Transverse colon (tissue), 3 donors: ENCODE results near the gene TTC28.

Source experiments
- POLR2A ChIP-seq: fragments of 450-650 bp; IDR thresholded peaks from one replicate; pipeline ENCODE4 v1.6.1; 2016; ENCODE audit warnings: antibody characterized with exemption, mild to moderate bottlenecking, moderate library complexity
- TF ChIP-seq, protein P1 (sequence below), 5 experiments: fragments of 200-600 bp in 3 of 5; fragments of 450-650 bp in 2 of 5; sonication (generic) in 3 of 5; IDR thresholded peaks; 1 replicate in 2 of 5; 2 replicates in 3 of 5; pipeline ENCODE4 v1.5.1; 2016 to 2017; ENCODE audit warnings: antibody characterized with exemption in 5 of 5, inconsistent platforms in 3 of 5, mild to moderate bottlenecking in 2 of 5, moderate library complexity in 1 of 5

- TF ChIP-seq POLR2A: no peak
- TF ChIP-seq, protein P1, sequence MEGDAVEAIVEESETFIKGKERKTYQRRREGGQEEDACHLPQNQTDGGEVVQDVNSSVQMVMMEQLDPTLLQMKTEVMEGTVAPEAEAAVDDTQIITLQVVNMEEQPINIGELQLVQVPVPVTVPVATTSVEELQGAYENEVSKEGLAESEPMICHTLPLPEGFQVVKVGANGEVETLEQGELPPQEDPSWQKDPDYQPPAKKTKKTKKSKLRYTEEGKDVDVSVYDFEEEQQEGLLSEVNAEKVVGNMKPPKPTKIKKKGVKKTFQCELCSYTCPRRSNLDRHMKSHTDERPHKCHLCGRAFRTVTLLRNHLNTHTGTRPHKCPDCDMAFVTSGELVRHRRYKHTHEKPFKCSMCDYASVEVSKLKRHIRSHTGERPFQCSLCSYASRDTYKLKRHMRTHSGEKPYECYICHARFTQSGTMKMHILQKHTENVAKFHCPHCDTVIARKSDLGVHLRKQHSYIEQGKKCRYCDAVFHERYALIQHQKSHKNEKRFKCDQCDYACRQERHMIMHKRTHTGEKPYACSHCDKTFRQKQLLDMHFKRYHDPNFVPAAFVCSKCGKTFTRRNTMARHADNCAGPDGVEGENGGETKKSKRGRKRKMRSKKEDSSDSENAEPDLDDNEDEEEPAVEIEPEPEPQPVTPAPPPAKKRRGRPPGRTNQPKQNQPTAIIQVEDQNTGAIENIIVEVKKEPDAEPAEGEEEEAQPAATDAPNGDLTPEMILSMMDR (IDR thresholded peaks at IDR 0.05): no peak
Observed at GRCh38 chr22:28627791-28628190, 51.8 kb downstream of the TTC28 start.
